ENCODE results near the gene TNFSF11.
"Not testable (repeated sequence)": the region's sequence is repeated elsewhere in the genome, so short reads cannot be mapped to it uniquely, and the experiment has no call there.

Gene TNFSF11, protein sequence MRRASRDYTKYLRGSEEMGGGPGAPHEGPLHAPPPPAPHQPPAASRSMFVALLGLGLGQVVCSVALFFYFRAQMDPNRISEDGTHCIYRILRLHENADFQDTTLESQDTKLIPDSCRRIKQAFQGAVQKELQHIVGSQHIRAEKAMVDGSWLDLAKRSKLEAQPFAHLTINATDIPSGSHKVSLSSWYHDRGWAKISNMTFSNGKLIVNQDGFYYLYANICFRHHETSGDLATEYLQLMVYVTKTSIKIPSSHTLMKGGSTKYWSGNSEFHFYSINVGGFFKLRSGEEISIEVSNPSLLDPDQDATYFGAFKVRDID

DNA sequence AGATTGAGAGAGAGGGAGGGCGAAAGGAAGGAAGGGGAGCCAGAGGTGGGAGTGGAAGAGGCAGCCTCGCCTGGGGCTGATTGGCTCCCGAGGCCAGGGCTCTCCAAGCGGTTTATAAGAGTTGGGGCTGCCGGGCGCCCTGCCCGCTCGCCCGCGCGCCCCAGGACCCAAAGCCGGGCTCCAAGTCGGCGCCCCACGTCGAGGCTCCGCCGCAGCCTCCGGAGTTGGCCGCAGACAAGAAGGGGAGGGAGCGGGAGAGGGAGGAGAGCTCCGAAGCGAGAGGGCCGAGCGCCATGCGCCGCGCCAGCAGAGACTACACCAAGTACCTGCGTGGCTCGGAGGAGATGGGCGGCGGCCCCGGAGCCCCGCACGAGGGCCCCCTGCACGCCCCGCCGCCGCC, at the start of gene TNFSF11:
Gene TNFSF11, plus strand, starts transcription at position 142 of the 400 bp plus-strand sequence. Its CDS starts 152 bp downstream, at position 294.
- DNase-seq: no peak

DNA sequence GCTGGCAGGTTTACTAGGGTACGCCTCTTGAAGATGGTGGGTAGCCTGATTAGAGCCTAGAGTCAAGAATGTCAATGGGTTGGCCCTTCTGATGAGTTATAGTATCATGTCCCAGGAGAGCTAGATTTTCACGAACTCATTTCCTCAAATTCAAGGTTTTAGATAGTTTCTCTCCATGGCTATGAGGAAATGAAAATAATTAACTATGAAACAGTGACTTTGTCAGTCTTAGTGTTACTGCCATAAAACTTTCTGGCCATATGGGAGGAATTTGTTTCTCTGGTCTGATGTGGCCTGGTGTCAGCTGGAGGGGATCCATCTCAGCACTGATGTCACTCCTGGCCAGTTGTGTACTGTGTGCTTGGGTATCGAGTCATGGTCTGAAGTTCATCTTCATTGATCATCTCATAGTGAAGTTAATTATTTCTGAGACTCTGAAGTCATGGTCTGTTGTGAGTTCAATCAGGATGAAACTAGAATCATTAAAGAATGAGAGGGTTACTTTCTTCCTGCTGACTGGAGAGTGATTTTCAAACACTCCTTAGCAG, 49.4 kb upstream of the TNFSF11 start:
- no peak for DNase-seq

DNA sequence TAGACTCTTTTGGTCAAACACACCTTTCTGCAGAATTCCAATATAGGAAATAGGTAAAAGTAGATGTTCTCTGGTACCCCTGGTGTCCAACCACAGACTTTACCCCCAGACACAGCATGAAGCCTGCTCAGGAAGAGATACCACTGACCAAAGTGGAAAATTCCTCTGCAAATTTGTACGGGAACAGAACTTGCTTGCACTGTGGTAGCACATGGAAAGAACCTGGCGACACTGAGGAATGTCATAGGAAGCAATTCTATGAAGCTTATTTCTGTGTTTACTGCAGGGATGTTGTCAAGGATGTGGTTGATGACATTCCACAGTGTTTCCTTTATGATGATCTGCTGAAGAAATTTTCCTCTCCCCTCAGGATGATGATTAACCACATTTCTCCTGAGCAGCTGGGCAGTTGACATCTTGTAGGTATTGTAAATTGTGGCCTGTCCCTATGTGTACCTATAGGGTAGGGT, 48.9 kb upstream of the TNFSF11 start:
- DNase-seq: no peak

DNA sequence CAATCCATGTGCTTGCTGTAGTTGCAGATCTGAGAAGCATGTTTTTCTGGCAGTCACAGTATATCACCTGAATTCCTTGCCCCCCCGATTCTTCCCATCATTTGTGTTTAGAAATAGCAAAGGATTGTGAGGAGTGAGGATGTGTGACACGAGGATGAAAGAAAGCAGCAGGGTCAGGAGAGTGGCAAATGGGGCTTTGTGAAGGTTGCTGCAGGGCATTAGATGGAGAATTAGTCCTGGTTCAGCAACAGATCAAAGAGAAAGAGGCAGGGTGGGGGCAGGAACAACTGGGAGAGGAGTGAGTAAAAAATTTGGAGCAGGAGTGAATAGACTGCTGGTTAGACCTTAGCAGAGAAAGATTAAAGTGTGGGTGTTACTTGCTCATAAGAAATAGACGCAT, 47.7 kb upstream of the TNFSF11 start:
- DNase-seq: no peak

DNA sequence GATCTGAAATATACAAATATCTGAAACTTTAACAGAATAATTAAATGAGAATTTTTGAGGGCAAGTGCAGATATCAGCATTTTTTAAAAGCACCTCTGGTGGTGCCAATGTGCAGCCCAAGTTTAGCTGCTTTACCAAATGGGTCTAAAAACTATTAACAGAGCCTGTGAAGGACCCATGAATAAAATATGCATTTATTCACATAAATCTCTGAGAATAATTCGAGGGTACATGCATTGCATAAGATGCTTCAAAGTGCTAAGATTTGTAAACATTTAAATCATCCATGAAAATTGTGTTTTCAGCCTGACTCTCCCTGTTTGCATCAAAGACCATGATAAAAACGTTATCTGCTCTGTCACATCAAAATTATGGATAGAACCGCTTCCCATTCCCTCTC, 47.1 kb upstream of the TNFSF11 start:
- no peak for DNase-seq

DNA sequence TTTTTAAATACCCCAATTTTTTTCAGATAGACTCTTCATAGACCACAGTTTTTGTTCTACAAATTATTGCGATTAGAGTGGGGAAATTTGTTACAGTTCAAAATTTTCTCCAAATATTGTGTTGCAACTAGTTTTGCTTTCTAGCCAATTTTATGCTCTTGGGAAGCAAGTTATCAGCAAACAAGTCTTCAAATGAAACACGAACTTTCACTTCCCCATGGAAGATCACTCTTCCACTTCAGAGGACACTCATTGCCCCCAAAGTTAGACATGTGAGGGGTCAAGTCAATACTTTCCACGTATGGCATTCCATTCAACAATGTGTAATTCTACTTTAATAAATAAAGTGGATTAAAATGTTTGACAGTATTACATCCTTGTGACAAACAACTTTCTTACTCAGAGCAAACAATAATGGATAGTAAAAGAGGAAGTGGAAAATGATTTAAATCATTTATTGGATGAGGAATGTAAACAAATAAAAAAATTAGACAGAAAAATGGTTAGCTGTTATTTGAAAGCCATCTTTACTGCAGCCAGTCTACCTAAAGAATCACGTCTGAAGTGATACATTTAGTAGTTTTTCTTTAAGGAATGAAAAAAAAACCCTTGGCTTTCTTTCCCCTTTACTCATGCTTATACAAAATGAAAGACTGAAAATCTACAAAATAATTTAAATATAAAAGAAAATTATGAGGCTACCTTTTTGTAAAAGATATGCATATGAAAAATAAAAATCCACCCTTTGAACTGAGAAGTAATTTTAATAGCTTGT, 41.2 kb upstream of the TNFSF11 start:
- DNase-seq: no peak

DNA sequence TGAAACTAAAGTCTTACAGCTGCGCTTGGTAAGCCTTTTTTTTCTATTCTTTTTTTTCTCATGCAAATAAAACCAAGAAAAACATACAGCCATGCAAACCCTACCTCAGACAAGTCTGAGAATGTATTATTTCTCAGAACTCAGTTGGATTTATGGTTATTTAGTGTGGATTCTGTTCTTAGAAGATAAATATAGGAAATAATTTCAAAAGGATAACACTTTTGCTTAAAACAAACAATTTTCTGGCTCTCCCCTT, 40.7 kb upstream of the TNFSF11 start:
- DNase-seq: no peak

DNA sequence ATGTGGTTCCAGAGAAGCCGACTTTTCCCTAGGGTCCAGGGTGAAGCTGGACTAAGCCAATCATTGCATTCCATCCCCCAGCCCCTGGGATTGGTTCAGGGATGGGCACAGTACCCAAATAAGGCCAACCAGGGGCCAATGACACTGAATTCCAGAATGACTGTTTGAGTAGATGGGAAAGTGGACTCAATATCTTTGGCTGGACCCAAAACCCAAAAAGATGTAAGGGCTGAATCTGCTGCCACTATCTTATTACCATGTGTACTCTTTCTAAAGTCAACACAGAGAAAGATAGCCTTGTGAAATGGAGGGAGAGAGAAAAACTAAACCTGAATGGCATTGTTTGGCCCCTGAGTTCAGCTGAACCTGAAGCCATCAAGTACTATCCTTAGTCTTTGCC, 39.2 kb upstream of the TNFSF11 start:
- DNase-seq: no peak

DNA sequence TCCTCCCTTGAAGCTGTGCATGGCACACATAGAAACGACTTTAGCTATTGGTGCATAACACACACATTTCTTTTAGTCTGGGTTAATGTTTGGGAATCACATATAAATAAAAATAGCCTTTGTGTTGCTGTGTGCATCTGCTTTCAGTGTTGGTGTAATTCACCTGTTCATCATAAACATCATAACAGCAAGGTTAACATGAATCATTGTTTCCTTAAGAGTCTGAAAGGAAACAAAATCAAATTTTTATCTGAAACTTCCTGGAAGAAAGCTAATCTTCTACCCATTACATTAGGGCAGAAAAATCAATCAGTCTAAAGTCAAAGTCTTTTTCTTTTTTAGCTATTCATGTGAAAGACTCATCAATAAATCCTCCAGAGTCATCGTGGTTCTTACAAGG, 35.0 kb upstream of the TNFSF11 start:
- DNase-seq: no peak

DNA sequence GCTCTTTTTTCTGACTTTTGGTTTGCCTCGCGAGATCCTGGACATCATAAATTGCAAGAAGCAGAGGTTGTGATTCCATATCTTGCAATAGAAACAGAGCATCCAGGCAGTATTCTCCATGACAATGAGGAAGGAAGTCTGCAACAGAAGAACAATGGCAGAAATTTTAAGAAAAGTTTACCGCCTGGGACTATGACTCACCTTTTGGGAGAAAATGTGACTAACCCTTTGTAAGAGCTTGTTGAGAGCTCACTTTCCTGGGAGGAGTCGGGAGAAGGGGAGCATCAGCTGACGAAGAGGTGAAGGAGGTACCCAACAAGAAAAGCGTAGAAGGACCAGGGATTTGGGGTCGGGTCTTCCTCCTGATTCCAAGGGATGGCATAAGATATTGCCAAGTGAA, 34.3 kb upstream of the TNFSF11 start:
- DNase-seq: no peak

DNA sequence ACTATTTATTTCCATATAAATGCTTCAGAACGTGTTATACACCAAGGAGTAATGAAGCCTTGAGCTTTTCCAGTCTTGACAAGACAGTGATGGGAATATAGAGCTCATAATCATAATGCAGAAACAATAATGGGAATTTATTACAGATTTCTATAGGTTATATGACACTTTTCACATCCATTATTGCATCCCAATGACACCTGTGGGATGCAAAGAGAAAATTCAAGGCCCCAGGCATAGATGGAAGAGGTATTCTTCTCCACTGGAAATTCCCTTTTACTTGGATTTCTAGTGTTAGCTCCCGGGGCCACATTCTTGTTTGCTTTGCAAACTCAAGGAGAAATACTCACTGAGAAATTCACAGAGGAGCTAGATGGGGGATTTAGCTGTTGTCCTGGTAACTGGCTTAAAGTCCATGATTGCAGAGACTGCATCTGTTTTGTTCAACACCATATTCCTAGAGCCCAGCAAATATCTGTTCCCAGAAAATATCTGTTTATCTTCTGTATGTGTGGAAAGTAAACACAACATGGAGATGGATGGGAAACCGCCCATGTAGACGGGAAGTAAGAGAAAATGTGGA, 30.6 kb upstream of the TNFSF11 start:
- DNase-seq: no peak

DNA sequence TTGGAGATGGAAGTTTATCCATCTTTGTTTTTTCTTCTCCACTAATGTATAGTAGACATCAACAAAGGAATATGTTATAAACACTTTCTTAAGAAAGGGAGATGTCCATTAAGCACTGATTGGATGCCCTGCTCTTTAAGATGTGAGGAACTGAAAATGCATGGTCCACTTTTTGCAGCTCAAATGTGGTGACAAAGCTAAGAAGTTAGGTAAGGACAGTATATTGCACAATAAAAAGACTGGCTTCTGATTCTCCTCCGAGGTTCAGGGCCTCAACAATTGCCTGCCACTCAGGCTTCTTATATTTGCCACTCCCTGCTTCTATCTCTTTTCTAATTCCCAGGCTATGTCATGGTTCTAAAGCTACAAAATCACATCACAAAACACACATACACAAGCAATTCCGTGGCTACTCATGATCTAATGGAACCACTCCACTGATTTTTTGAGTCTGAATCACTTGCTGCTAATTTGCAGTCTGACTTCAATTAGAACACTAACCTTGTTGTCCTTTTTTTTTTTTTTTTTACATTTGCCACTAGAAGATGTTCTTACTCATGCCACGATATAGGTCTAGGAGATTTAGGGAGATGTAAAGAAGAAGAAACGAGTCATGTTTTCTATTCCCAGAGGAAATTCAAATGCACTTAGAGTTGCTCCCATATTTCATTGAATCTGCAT, 29.6 kb upstream of the TNFSF11 start:
- no peak for DNase-seq

DNA sequence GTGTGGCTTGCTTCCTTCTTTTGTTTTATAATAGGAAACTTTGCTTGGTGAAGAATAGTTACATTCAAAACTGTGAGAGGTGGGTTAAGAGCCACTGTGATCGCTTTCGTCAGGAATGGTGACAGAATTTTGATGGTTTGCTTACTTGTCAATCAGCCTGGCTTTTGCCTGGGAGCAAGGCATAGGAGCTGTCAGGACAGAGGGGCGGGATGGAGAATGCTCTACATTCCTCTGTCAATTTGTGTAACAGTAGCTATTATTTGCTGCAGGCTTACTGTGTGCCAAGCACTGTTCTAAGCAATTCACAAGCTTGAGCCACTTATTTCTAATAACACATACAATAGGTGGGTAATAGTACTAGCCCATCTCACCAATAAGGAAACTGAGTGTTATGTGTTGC, 28.1 kb upstream of the TNFSF11 start:
- DNase-seq: no peak

DNA sequence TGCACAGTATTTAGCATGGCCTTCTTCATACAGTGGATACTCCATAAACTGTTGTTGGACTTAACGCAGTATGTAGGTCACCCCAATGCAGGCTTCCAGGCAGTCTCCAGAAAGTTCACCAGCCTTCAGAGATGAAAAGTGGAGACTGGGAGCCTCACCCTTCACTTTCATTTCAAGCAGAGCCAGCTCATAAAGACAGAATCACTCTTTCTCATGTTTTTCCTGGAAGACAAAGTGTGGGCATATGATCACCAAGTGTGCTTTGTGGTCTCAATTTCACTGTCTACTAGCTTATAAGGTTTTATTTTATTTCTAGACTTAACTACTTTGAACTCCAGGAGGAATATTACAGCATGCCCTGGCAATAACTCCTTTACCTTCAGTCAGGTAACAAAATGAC, 26.3 kb upstream of the TNFSF11 start:
- DNase-seq: no peak

DNA sequence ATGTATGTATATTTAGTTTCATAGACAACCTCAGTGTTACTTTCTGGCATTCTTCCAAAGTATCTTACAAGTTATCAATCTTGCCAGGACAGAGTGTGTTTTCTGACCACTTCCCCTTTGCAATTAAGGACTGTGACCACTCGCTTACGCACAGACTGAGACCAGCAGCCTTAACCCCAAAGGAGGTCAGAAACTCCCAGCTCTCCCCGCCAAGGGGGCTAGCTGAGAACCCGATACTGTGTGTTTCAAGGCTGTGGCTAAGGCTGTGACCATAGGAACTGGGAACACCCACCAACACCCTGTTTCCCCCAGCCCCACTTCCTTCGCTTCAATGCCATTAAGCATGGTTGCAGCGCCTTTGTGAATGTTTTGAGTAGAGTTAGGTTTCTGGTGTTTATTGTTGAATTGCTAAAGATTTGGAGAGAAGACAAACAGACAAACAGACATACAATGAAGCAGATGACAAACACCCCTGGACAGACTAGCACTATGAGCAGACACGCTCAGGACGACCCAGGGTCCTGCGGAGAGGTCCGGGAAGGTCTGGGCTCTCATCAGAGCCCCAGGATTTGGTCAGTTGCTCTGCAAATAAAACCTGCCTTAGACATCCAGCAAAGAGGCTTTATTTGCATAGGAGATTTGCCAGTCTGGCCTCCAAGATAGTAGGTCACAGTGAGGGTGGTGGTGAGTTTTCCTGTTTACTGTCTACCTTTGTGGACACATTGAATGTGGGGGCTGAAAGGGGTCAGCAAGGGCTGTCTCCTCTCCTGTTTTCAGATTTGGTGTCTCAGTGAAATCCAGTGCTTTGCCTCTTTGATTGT, 25.0 kb upstream of the TNFSF11 start:
- DNase-seq: no peak

DNA sequence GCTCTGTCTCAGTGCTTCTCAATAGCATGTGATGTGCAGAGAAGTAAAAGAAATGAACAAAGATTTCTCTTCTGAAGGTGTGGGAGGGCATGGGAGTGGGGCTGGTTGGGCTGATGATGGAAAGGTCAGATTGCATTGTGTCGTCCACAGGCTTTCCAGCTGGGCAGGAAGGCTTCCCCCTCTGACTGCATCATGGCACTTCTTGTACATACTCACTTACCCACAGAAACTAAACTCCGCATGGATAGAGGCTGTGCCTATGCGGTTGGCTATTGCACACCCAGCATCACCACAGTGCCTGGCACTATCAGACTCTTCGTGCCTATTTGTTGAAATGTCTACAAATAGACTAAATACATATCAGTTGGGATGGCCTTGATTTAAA, 24.4 kb upstream of the TNFSF11 start:
- no peak for DNase-seq

DNA sequence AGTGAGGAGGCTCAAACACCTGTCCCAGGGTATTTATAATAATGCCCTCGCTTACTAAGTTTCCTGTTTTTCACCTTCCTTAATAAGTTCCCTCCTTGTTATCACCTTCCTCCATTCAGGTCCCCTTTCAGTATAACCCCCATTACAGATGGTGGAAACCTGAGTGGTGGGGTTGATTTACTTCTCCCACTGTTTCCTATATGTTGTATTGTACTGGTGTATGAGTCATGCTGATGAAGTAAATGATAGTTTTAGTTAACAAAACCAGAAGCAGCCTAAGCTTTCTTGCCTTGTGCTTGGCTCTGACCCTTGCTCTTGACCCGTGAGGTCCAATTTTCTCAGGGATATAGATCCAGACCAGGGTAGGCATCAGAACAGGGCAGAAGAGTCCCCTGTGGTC, 22.3 kb upstream of the TNFSF11 start:
- DNase-seq: no peak

DNA sequence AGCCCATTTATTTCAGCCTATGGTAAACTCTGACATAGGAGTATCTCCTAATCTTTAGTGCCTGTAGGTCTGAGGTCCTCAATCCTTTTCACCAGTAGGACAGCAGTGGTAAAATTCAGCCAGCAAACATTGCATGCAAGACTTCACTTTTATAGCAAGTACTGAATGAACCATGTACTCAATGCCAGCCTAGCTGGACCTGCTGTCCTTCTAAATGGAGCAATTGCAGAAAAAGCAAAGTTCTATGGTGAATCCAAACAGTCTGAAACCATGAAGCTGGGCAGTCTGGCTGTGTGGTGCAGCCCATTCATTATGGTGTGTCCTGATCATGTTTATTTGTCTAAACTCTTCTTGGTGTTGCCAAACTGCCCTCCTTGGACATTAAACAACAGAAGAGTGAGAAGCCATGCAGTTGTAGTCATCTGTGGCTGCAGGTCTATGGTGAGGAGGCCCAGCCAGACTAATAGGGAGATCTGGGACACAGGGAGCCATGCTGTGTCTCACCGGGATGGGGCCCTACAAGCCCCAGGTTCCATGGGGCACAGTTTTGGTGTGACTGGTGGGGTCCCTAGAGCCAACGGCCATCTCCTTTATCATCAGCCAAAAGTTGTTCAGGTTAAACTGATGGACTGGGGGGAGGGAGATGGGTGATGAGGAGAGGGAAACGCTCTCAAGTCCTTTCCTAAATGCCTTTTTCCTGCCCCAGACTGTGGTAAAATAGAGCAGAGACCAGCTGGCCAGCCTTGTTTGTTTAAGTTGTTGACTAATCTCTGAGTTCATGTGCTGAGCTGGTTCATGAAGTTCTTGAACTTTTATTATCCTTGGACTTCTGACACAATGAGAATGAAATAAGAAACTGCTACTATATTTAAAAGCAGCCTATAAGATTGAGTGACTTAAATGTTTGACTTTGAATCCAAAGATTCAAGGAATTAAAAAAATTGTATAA, 20.6 kb upstream of the TNFSF11 start:
- DNase-seq: no peak

DNA sequence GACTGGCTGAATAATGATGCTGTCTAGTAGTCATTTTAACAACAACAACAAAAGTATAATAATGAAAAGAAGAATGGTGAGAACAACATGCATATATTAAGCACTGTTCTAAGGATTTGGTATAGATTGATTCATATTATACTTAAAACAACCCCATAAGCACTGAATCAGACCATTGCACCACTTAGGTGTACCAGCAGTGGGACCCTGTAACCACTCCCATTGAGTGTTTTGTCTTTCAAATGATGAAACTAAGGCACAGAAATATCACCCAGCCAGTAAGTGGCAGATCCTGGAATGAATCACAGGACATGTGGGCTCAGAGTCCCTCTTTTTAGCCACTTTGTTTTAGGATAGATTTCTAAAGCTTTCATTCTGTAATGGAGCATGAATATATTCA, 14.9 kb upstream of the TNFSF11 start:
- DNase-seq: no peak

DNA sequence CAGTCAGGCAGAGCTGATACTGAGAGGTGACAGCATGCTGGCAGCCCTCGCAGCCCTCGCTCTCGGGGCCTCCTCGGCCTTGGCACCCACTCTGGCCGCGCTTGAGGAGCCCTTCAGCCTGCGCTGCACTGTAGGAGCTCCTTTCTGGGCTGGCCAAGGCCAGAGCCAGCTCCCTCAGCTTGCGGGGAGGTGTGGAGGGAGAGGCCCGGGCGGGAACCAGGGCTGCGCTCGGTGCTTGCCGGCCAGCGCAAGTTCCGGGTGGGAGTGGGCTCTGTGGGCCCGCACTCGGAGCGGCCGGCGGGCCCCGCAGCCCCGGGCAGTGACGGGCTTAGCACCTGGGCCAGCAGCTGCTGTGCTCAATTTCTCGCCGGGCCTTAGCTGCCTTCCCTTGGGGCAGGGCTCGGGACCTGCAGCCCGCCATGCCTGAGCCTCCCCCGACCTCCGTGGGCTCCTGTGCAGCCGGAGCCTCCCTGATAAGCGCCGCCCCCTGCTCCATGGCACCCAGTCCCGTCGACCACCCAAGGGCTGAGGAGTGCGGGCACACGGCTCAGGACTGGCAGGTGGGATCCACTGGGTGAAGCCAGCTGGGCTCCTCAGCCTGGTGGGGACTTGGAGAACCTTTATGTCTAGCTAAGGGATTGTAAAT, 14.3 kb upstream of the TNFSF11 start:
- not testable (repeated sequence) for DNase-seq

DNA sequence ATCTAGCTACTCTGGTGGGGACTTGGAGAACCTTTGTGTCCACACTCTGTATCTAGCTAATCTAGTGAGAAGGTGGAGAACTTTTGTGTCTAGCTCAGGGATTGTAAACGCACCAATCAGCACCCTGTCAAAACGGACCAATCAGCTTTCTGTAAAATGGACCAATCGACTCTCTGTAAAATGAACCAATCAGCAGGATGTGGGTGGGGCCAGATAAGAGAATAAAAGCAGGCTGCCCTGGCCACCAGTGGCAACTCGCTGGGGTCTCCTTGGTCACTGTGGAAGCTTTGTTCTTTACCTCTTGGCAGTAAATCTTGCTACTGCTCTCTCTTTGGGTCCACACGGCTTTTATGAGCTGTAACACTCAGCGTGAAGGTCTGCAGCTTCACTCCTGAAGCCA, 13.6 kb upstream of the TNFSF11 start:
- not testable (repeated sequence) for DNase-seq
